GM23338 (cell line): ENCODE results near the gene FRY. TPM values are rescaled to one million over a fixed set of nuclear protein-coding genes. Genes with fewer than 3 reads are reported as not detected.

Source experiments
- ATAC-seq: fragments of 200-7000 bp; cut with Tn5 transposase; 3 replicates; pipeline ENCODE4 v1.9.1; 2020
- DNase-seq: peaks from one replicate; pipeline ENCODE4 v3.0.0-alpha.2; 2015; ENCODE audit warnings: low spot score
- H2AFZ ChIP-seq: fragments of 200-600 bp; sonication (generic); 2 replicates; pipeline ENCODE4 v1.8.0; 2016; ENCODE audit warnings: antibody characterized with exemption, mild to moderate bottlenecking, moderate library complexity
- H3F3A ChIP-seq: fragments of 200-600 bp; sonication (generic); replicated peaks from 2 replicates; pipeline ENCODE4 v1.8.0; 2017; ENCODE audit warnings: antibody characterized with exemption, mixed run types, low read depth
- H3K27ac ChIP-seq: fragments of 200-600 bp; sonication (generic); 2 replicates; pipeline ENCODE4 v1.6.1; 2016; ENCODE audit warnings: low read depth
- H3K27me3 ChIP-seq: fragments of 200-600 bp; sonication (generic); 2 replicates; pipeline ENCODE4 v1.8.0; 2016; ENCODE audit warnings: mild to moderate bottlenecking, mixed run types, moderate library complexity; ENCODE audit not compliant: insufficient read depth
- H3K36me3 ChIP-seq: fragments of 200-600 bp; sonication (generic); 2 replicates; pipeline ENCODE4 v1.8.0; 2016; ENCODE audit warnings: mild to moderate bottlenecking; ENCODE audit not compliant: insufficient read depth
- H3K4me1 ChIP-seq: fragments of 200-600 bp; sonication (generic); 2 replicates; pipeline ENCODE4 v1.8.0; 2016; ENCODE audit warnings: mild to moderate bottlenecking, moderate library complexity; ENCODE audit not compliant: insufficient read depth
- H3K4me2 ChIP-seq: fragments of 200-600 bp; sonication (generic); 2 replicates; pipeline ENCODE4 v1.7.1; 2017; ENCODE audit warnings: mixed run types
- H3K4me3 ChIP-seq: fragments of 200-600 bp; sonication (generic); 2 replicates; pipeline ENCODE4 v1.6.1; 2016; ENCODE audit warnings: mixed run types
- H3K79me2 ChIP-seq: fragments of 200-600 bp; sonication (generic); replicated peaks from 2 replicates; pipeline ENCODE4 v1.8.0; 2017; ENCODE audit warnings: mild to moderate bottlenecking; ENCODE audit not compliant: insufficient read depth
- H3K9me2 ChIP-seq: fragments of 200-600 bp; sonication (generic); 2 replicates; pipeline ENCODE4 v1.8.0; 2017; ENCODE audit not compliant: insufficient read depth
- H4K20me1 ChIP-seq: fragments of 200-600 bp; sonication (generic); replicated peaks from 2 replicates; pipeline ENCODE4 v1.8.0; 2017; ENCODE audit warnings: mild to moderate bottlenecking; ENCODE audit not compliant: insufficient read depth
- H3K27ac Mint-ChIP-seq: 2 replicates; pipeline ENCODE4 v1.8.0; 2020; ENCODE audit warnings: inconsistent platforms, mild to moderate bottlenecking, moderate library complexity, mixed read lengths
- H3K27me3 Mint-ChIP-seq: 3 replicates; pipeline ENCODE4 v1.8.0; 2022; ENCODE audit warnings: low read depth, mild to moderate bottlenecking, moderate library complexity, mixed read lengths, inconsistent platforms; ENCODE audit not compliant: insufficient read depth, poor library complexity
- H3K36me3 Mint-ChIP-seq: 3 replicates; pipeline ENCODE4 v1.8.0; 2021; ENCODE audit warnings: low read depth, mild to moderate bottlenecking, inconsistent platforms, moderate library complexity, mixed read lengths
- H3K4me1 Mint-ChIP-seq: 3 replicates; pipeline ENCODE4 v1.8.0; 2020; ENCODE audit warnings: mild to moderate bottlenecking, inconsistent platforms, mixed read lengths
- H3K4me3 Mint-ChIP-seq: 3 replicates; pipeline ENCODE4 v1.8.0; 2021; ENCODE audit warnings: moderate library complexity, mild to moderate bottlenecking, inconsistent platforms, mixed read lengths
- H3K9me3 Mint-ChIP-seq: 3 replicates; pipeline ENCODE4 v1.8.0; 2020; ENCODE audit warnings: moderate library complexity, mild to moderate bottlenecking, inconsistent platforms, mixed read lengths
- CREB1 ChIP-seq: fragments of 250-450 bp; sonication (Bioruptor Pico); IDR thresholded peaks from 2 replicates; pipeline ENCODE4 v1.5.0; 2020; ENCODE audit warnings: low read depth, mild to moderate bottlenecking, moderate library complexity
- CTCF ChIP-seq, 2 experiments: fragments of 200-600 bp in 1 of 2; sonication (generic) in 1 of 2; conservative IDR thresholded peaks; 2 replicates each; pipeline versions ENCODE4 v1.5.1 to v1.6.1; 2016 to 2017; ENCODE audit warnings: antibody characterized with exemption in 2 of 2, low read depth in 2 of 2, mild to moderate bottlenecking in 2 of 2, moderate library complexity in 1 of 2
- ETS1 ChIP-seq: IDR thresholded peaks from 2 replicates; pipeline ENCODE4 v1.6.1; 2016; ENCODE audit warnings: antibody characterized with exemption
- EZH2 ChIP-seq: fragments of 200-600 bp; sonication (generic); IDR thresholded peaks from one replicate; pipeline ENCODE4 v1.8.0; 2017; ENCODE audit warnings: antibody characterized with exemption, mild to moderate bottlenecking, low read depth; ENCODE audit not compliant: unreplicated experiment
- EZH2phosphoT487 ChIP-seq: fragments of 200-600 bp; sonication (generic); IDR thresholded peaks from one replicate; pipeline ENCODE4 v1.8.1; 2018; ENCODE audit warnings: antibody characterized with exemption; ENCODE audit not compliant: unreplicated experiment
- JUNB ChIP-seq: IDR thresholded peaks from one replicate; pipeline ENCODE4 v1.6.1; 2016; ENCODE audit warnings: antibody characterized with exemption; ENCODE audit not compliant: unreplicated experiment
- NANOG ChIP-seq: IDR thresholded peaks from 2 replicates; pipeline ENCODE4 v1.6.1; 2016; ENCODE audit warnings: antibody characterized with exemption, borderline replicate concordance
- POLR2AphosphoS5 ChIP-seq: IDR thresholded peaks from 2 replicates; pipeline ENCODE4 v1.6.1; 2016; ENCODE audit warnings: antibody characterized with exemption, low read depth
- STAT1 ChIP-seq: IDR thresholded peaks from one replicate; pipeline ENCODE4 v1.6.1; 2016; ENCODE audit warnings: antibody characterized with exemption; ENCODE audit not compliant: unreplicated experiment
- ZNF114 ChIP-seq: fragments of 250-450 bp; sonication (Bioruptor Pico); IDR thresholded peaks from 2 replicates; pipeline ENCODE4 v1.5.0; 2020; ENCODE audit warnings: mild to moderate bottlenecking, moderate library complexity
- ZNF331 ChIP-seq: fragments of 250-450 bp; sonication (Bioruptor Pico); IDR thresholded peaks from 2 replicates; pipeline ENCODE4 v1.5.0; 2020; ENCODE audit warnings: low read depth, mild to moderate bottlenecking, moderate library complexity
- polyA plus RNA-seq: library from polyadenylated mRNA; unstranded; fragments of >200 nt; fragmentation: Nextera tagmentation; extraction: Ambion mirVana; gene quantifications from 2 replicates; pipeline ENCODE4 v1.2.1, GENCODE V29; 2016
- total RNA-seq: library from RNA; depleted of rRNA; stranded (reverse); fragments of >200 nt; shearing (Covaris generic); gene quantifications from 2 replicates; pipeline ENCODE4 v1.2.3, GENCODE V29; 2014
- TF ChIP-seq, protein P1 (sequence below): IDR thresholded peaks from one replicate; pipeline ENCODE4 v1.6.1; 2018; ENCODE audit warnings: antibody characterized with exemption; ENCODE audit not compliant: unreplicated experiment
- TF ChIP-seq, protein P2 (sequence below): fragments of 250-450 bp; sonication (Bioruptor Pico); IDR thresholded peaks from 2 replicates; pipeline ENCODE4 v1.5.0; 2020; ENCODE audit warnings: mild to moderate bottlenecking, moderate library complexity

Gene FRY
- total and polyA plus RNA-seq, 2 experiments from 2014 or later: 2.4 to 10.1 TPM

DNA sequence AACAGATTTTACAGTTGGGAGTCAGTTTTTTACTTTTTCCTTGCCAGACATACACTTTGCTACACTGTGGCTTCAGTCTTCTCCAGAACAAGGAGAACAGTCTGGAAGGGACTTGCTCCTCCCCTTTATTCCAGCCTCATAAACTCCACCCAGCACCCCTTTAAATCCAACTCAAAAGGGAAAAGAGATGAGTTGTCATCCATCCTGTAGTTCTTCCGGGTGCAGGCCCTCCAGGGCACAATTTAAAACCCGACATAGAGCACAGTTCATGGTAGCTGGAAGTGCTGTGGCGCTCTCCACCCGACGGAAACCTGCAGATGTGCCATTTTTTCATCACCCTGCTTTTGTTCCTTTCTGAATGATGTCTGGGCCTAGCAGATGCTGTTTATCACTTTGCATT lies 184.7 kb downstream of the FRY start:
- Histone ChIP-seq H4K20me1 (no peaks in the 10 kb centered on the region), H3K4me1 (no peaks in the 10 kb centered on the region), H3K79me2 (no peaks in the 10 kb centered on the region), H3K9me2 (no peaks in the 10 kb centered on the region), H3K27ac (no peak overlapping the region), H3K4me3 (no peak overlapping the region), H2AFZ (no peak overlapping the region), H3K4me2 (no peak overlapping the region), H3F3A (no peaks in the 10 kb centered on the region), H3K27me3 (no peaks in the 10 kb centered on the region), H3K36me3 (no peaks in the 10 kb centered on the region)
- no peaks in the 10 kb centered on the region for H3K27me3 Mint-ChIP-seq
- 0 out of 3 replicates have a peak, but pooled peaks cover 2% of the 10 kb centered on the region for H3K36me3 Mint-ChIP-seq
- no peak overlapping the region for H3K4me3 Mint-ChIP-seq
- ATAC-seq: no peak; the same call in none of the 3 replicates
- no peaks in the 10 kb centered on the region for H3K4me1 Mint-ChIP-seq
- H3K9me3 Mint-ChIP-seq: no peaks in the 10 kb centered on the region
- no peak overlapping the region for H3K27ac Mint-ChIP-seq
- no peak for TF ChIP-seq ZNF331 (CRISPR knock-in tag)
- TF ChIP-seq ETS1: no peak
- no peak for TF ChIP-seq POLR2AphosphoS5
- TF ChIP-seq EZH2: no peak
- TF ChIP-seq CTCF (conservative IDR thresholded peaks at IDR 0.05; ENCODE audit: low read depth in 2 of 2): no peak
- TF ChIP-seq ZNF114: no peak
- no peak for TF ChIP-seq EZH2phosphoT487
- no peak for TF ChIP-seq CREB1 (CRISPR knock-in tag)
- TF ChIP-seq, protein P1, sequence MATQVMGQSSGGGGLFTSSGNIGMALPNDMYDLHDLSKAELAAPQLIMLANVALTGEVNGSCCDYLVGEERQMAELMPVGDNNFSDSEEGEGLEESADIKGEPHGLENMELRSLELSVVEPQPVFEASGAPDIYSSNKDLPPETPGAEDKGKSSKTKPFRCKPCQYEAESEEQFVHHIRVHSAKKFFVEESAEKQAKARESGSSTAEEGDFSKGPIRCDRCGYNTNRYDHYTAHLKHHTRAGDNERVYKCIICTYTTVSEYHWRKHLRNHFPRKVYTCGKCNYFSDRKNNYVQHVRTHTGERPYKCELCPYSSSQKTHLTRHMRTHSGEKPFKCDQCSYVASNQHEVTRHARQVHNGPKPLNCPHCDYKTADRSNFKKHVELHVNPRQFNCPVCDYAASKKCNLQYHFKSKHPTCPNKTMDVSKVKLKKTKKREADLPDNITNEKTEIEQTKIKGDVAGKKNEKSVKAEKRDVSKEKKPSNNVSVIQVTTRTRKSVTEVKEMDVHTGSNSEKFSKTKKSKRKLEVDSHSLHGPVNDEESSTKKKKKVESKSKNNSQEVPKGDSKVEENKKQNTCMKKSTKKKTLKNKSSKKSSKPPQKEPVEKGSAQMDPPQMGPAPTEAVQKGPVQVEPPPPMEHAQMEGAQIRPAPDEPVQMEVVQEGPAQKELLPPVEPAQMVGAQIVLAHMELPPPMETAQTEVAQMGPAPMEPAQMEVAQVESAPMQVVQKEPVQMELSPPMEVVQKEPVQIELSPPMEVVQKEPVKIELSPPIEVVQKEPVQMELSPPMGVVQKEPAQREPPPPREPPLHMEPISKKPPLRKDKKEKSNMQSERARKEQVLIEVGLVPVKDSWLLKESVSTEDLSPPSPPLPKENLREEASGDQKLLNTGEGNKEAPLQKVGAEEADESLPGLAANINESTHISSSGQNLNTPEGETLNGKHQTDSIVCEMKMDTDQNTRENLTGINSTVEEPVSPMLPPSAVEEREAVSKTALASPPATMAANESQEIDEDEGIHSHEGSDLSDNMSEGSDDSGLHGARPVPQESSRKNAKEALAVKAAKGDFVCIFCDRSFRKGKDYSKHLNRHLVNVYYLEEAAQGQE: no peak
- TF ChIP-seq, protein P2, sequence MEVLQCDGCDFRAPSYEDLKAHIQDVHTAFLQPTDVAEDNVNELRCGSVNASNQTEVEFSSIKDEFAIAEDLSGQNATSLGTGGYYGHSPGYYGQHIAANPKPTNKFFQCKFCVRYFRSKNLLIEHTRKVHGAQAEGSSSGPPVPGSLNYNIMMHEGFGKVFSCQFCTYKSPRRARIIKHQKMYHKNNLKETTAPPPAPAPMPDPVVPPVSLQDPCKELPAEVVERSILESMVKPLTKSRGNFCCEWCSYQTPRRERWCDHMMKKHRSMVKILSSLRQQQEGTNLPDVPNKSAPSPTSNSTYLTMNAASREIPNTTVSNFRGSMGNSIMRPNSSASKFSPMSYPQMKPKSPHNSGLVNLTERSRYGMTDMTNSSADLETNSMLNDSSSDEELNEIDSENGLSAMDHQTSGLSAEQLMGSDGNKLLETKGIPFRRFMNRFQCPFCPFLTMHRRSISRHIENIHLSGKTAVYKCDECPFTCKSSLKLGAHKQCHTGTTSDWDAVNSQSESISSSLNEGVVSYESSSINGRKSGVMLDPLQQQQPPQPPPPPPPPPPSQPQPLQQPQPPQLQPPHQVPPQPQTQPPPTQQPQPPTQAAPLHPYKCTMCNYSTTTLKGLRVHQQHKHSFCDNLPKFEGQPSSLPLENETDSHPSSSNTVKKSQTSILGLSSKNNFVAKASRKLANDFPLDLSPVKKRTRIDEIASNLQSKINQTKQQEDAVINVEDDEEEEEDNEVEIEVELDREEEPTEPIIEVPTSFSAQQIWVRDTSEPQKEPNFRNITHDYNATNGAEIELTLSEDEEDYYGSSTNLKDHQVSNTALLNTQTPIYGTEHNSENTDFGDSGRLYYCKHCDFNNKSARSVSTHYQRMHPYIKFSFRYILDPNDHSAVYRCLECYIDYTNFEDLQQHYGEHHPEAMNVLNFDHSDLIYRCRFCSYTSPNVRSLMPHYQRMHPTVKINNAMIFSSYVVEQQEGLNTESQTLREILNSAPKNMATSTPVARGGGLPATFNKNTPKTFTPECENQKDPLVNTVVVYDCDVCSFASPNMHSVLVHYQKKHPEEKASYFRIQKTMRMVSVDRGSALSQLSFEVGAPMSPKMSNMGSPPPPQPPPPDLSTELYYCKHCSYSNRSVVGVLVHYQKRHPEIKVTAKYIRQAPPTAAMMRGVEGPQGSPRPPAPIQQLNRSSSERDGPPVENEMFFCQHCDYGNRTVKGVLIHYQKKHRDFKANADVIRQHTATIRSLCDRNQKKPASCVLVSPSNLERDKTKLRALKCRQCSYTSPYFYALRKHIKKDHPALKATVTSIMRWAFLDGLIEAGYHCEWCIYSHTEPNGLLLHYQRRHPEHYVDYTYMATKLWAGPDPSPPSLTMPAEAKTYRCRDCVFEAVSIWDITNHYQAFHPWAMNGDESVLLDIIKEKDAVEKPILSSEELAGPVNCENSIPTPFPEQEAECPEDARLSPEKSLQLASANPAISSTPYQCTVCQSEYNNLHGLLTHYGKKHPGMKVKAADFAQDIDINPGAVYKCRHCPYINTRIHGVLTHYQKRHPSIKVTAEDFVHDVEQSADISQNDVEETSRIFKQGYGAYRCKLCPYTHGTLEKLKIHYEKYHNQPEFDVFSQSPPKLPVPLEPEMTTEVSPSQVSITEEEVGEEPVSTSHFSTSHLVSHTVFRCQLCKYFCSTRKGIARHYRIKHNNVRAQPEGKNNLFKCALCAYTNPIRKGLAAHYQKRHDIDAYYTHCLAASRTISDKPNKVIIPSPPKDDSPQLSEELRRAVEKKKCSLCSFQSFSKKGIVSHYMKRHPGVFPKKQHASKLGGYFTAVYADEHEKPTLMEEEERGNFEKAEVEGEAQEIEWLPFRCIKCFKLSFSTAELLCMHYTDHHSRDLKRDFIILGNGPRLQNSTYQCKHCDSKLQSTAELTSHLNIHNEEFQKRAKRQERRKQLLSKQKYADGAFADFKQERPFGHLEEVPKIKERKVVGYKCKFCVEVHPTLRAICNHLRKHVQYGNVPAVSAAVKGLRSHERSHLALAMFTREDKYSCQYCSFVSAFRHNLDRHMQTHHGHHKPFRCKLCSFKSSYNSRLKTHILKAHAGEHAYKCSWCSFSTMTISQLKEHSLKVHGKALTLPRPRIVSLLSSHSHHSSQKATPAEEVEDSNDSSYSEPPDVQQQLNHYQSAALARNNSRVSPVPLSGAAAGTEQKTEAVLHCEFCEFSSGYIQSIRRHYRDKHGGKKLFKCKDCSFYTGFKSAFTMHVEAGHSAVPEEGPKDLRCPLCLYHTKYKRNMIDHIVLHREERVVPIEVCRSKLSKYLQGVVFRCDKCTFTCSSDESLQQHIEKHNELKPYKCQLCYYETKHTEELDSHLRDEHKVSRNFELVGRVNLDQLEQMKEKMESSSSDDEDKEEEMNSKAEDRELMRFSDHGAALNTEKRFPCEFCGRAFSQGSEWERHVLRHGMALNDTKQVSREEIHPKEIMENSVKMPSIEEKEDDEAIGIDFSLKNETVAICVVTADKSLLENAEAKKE: no peak
- no peak for TF ChIP-seq JUNB
- TF ChIP-seq NANOG: no peak
- no peak for TF ChIP-seq STAT1
- no peak for DNase-seq
